Activated T-cell treated with anti-CD3 and anti-CD28 coated beads, Interleukin-2, amount 50 U/mL, for 48 hours (primary cell): ENCODE measurements around the gene DCK.
"Not testable (repeated sequence)": the region's sequence is repeated elsewhere in the genome, so short reads cannot be mapped to it uniquely, and the experiment has no call there.

Source experiments
- DNase-seq, 2 experiments: peaks; one replicate each; pipeline ENCODE4 v3.0.0-alpha.2; 2020

The DCK gene

GRCh38 chr4:71004281-71004851 lies 10.9 kb downstream of the DCK start:
- DNase-seq, result peak; percentile 59

- not testable (repeated sequence) for DNase-seq
Measured at GRCh38 chr4:71005025-71005424, 11.6 kb downstream of the DCK start.

GRCh38 chr4:71006203-71006907 lies 12.9 kb downstream of the DCK start:
- no peak for DNase-seq

GRCh38 chr4:71008196-71008595 lies 14.7 kb downstream of the DCK start:
- no peak for DNase-seq

- no peak for DNase-seq
Measured at GRCh38 chr4:71009086-71009485, 15.6 kb downstream of the DCK start.

- no peak for DNase-seq
Measured at GRCh38 chr4:71009890-71010588, 16.6 kb downstream of the DCK start.

GRCh38 chr4:71011451-71011850 lies 18.0 kb downstream of the DCK start:
- DNase-seq, result no peak

- DNase-seq, result not testable (repeated sequence)
Measured at GRCh38 chr4:71017391-71017790, 23.9 kb downstream of the DCK start.

- no peak for DNase-seq
Measured at GRCh38 chr4:71020611-71021010, 27.2 kb downstream of the DCK start.

GRCh38 chr4:71025654-71026053 lies 32.2 kb downstream of the DCK start:
- no peak for DNase-seq

- no peak for DNase-seq
Measured at GRCh38 chr4:71026086-71026485, 32.6 kb downstream of the DCK start.

- DNase-seq, result no peak
Measured at GRCh38 chr4:71027611-71028010, 34.2 kb downstream of the DCK start.

- DNase-seq, result no peak
Measured at GRCh38 chr4:71029504-71029903, 36.1 kb downstream of the DCK start.

- not testable (repeated sequence) for DNase-seq
Measured at GRCh38 chr4:71032106-71032505, 38.7 kb downstream of the DCK start.

GRCh38 chr4:71045256-71045655 lies 51.8 kb downstream of the DCK start:
- no peak for DNase-seq

- no peak for DNase-seq
Measured at GRCh38 chr4:71049395-71049794, 55.9 kb downstream of the DCK start.

GRCh38 chr4:71050809-71051208 lies 57.4 kb downstream of the DCK start:
- no peak for DNase-seq

GRCh38 chr4:71052034-71052433 lies 58.6 kb downstream of the DCK start:
- no peak for DNase-seq

GRCh38 chr4:71052716-71053115 lies 59.3 kb downstream of the DCK start:
- DNase-seq, result no peak

- not testable (repeated sequence) for DNase-seq
Measured at GRCh38 chr4:71053613-71054012, 60.2 kb downstream of the DCK start.

GRCh38 chr4:71059573-71059972 lies 66.1 kb downstream of the DCK start:
- DNase-seq, result not testable (repeated sequence)

- no peak for DNase-seq
Measured at GRCh38 chr4:71062436-71062835, 69.0 kb downstream of the DCK start.

- no peak for DNase-seq
Measured at GRCh38 chr4:71063711-71064110, 70.3 kb downstream of the DCK start.

- DNase-seq, result no peak
Measured at GRCh38 chr4:71064521-71064920, 71.1 kb downstream of the DCK start.
